Glomerular visceral epithelial cell (primary cell): ENCODE results near the gene BNIP5.
"Not testable (repeated sequence)": the region's sequence is repeated elsewhere in the genome, so short reads cannot be mapped to it uniquely, and the experiment has no call there.

ENCODE experiments used
- DNase-seq: peaks from one replicate; pipeline ENCODE4 v3.0.0-alpha.2; 2016; ENCODE audit errors: extremely low spot score

Gene BNIP5

DNA sequence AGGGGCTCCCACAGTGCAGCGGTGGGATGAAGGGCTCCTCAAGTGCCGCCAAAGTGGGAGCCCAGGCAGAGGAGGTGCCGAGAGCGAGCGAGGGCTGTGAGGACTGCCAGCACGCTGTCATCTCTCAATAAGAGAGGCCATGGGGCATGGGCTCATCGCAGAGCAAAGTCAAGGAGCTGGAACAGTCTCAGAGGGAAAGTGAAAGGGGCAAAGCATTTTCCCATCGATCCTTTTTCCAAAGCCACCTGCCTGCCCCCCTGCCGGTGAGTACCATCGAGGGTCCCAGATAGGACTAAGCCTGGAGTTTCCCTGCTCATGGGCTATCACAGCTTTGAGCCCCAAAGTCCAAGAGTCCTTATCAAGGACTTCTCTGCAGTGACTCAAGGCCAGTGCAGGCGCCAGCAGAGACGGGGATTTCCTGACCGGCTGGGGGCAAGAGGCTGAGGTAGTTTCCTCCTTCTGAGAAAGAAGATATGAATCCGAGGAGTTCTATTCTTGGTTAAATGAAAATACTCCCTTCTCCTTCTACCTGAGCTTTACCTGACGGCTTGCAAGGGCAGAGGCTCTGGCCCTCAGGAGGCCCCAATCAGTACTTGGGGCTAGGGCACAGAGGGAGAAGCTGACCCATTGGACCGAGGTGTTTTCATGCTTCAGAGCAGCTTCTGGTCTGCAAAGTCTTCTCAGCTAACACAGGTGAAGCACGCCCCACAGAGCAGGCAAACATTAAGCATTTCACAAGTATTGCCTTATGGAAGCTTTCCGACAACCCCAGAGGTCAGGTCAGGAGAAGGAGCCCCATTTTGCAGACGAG lies 28.2 kb upstream of the BNIP5 start:
- peak; percentile 54 for DNase-seq

DNA sequence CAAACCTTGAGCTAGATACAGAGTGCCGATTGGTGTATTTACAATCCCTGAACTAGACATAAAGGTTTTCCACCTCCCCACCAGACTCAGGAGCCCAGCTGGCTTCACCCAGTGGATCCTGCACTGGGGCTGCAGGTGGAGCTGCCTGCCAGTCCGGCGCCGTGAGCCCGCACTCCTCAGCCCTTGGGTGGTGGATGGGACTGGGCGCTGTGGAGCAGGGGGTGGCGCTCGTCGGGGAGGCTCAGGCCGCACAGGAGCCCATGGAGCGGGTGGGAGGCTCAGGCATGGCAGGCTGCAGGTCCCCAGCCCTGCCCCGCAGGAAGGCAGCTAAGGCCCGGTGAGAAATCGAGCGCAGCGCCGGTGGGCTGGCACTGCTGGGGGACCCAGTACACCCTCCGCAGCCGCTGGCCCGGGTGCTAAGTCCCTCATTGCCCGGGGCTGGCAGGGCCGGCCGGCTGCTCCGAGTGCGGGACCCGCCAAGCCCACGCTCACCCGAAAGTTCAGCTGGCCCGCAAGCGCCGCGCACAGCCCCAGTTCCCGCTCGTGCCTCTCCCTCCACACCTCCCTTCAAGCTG lies 27.5 kb upstream of the BNIP5 start:
- DNase-seq = not testable (repeated sequence)

DNA sequence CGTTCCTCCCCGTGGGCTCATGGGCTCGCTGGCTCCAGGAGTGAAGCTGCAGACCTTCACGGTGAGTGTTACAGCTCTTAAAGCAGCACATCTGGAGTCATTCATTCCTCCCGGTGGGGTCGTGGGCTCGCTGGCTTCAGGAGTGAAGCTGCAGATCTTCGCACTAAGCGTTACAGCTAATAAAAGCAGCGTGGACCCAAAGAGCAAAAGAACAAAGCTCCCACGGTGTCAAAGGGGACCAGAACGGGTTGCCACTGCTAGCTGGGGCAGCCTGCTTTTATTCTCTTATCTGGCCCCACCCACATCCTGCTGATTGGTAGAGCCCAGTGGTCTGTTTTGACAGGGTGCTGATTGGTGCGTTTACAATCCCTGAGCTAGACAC lies 26.7 kb upstream of the BNIP5 start:
- not testable (repeated sequence) for DNase-seq

DNA sequence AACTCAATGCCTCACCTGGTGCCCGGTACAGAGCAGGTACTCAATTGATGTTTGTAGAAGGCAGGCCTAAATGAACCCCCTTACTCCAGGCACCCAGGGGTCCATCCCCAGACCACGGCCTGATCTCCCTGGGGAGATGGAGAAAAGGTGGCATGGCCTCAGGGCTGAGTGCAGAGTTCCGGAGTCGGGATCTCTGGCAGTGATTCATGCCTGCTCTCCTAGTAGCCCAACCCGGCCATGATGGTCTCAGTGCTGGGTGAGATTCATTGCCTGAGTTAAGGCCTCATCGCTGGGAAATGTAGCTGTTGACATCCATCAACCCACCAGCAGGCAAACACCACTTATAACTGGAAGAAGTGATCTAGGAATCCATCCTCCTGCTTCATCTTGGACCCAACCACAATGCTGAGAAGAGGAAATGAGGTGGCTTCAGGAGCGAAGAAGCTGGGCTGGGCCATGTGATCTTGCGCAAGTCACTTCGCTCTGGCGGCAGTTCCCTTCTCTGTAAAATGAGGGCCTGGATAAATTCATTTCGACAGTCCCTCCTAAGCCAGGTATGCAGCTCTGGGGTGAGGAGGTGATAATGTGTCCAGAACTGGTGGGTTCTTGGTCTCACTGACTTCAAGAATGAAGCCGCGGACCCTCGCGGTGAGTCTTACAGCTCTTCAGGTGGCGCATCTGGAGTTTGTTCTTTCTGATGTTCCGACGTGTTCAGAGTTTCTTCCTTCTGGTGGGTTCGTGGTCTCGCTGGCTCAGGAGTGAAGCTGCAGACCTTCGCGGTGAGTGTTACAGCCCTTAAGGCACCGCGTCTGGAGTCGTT lies 26.1 kb upstream of the BNIP5 start:
- DNase-seq = no peak

DNA sequence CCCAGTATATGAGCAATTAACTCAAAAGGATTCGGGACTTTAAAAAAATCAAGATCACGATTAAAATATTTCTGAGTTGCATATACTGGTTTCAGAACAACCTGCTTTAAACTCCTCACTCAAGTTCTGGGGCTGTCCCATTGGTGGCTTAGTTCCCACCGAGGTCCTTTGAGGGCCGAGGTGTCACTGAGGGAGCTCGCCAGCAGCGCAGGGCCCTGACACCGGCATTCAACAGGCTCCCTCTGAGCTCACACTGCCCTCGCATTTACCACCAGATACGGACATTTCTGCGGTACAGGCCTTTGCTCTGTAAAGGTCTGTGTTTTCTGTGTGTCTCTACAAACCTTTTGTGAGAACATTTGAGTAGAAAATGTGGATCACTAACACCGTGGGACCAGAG lies 24.4 kb upstream of the BNIP5 start:
- no peak for DNase-seq

DNA sequence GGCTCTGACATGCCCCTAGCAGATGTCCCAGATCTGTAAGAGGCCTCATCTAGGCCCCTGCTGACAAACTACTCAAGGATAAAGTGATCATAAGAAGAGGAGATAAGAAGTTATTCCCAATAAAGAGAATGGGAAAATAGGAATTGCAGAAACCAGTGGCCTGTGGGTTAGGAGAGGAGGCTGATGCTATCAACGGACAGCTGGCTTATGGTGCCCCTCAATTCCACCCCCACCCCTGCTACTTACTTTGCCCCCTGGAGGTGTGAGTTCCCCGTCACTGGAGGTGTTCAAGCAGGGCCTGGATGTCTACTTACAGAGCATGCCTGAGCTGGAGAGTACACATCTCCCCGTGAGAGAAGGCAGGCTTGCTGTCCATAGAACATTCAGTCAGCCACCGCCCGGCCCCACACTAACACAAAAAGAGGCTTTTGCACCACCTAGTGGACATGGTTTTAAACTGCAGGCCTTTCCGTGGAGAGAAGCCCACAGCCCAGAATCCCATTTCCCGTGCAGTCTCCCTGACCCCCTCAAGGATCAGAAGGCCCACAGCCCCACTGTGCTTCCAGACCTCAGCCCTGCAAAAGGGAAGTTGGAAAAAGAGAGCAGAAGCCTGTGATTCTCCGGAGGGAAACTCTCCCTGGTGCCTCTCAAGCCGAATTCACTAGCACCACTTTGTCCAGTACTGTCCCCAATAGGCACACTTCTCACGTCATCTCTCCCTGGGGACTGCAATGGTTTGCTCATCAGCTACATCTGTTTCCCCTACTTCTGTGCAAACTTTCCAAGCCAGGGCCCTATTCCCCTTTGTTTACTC lies 23.8 kb upstream of the BNIP5 start:
- DNase-seq = peak; percentile 80

DNA sequence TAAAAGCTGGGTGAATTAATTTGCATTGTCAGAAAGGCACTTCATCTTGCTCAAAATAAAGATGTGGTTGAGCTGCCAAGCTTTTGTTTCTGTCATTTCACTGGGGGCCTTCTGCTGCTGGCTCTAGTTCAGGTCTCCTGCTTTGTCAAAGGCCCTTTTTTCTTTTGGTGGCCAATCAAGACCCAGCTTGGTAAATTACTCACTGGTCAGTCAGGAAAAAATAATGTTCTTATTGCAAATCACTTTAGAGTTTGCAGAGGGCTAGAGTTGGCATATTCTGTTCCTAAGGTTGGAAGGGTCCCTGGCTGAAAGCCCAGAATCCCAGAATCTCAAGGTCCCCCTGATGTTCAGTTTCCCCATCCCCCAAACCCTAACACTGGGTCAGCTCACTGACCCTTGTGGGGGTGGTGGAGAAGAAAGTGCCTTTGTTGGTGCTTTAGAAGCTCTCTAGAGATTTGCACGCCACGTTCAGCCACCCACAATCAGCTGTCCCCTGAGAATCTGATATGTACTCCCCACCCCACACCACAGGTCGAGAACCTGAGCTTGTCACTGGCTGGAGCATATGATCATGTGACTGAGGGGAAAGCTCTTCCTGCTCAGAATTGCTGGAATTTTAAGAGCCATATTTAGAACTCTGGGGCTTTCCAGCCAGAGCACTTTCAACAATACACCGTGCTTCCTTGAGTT lies 21.7 kb upstream of the BNIP5 start:
- DNase-seq = peak; percentile 26

DNA sequence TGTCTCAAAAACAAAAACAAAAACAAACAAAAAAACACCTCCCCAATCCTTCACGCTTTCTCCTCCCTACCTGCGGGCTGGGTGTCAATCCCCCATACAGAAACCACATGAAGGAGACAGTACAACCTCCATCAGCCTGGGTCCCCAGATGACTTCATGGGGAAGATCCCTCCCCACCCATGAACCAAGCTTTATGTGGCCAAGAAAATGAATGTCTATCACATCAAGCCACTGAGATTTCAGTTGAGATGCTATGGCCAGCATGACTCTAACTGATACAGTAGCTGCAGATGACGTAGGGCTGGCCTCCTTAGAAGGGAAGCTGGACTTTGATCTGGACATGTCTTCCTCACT lies 21.2 kb upstream of the BNIP5 start:
- DNase-seq = no peak

DNA sequence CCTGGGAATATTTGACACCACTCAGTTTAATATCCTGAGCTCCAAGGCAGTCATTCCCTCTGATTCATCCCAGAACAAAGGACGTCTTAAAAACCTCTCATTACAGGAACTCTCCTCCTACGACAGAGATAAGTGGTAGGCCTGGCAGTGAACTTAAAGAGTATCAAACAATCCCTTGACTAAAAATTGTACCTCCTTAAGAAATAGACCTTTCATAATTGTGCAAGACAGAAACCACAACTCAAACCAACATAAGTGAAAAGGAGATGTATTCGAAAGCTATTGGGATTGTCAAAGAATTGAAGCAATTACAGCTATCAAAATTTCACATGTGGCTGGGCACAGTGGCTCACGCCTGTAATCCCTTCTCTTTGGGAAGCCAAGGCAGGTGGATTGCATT lies 19.1 kb upstream of the BNIP5 start:
- no peak for DNase-seq

DNA sequence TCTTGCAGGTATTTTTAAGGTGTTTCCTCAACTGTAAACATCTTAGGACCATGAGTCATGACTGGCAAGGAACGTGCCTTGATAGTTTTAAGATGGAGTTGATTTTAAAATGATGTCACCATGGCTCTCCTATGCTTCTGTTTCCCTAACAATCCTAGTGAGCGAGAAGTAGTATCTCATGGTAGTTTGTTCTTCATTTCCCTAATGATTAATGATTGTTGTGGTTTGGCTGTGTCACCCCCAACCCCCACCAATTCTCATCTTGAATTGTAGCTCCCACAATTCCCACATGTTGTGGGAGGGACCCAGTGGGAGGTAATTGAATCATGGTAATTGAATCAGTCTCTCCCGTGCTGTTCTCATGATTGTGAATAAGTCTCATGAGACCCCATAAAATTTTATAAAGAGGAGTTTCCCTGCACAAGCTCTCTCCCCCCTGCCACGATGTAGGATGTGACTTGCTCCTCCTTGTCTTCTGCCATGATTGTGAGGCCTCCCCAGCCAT lies 16.8 kb upstream of the BNIP5 start:
- DNase-seq = peak; percentile 49

DNA sequence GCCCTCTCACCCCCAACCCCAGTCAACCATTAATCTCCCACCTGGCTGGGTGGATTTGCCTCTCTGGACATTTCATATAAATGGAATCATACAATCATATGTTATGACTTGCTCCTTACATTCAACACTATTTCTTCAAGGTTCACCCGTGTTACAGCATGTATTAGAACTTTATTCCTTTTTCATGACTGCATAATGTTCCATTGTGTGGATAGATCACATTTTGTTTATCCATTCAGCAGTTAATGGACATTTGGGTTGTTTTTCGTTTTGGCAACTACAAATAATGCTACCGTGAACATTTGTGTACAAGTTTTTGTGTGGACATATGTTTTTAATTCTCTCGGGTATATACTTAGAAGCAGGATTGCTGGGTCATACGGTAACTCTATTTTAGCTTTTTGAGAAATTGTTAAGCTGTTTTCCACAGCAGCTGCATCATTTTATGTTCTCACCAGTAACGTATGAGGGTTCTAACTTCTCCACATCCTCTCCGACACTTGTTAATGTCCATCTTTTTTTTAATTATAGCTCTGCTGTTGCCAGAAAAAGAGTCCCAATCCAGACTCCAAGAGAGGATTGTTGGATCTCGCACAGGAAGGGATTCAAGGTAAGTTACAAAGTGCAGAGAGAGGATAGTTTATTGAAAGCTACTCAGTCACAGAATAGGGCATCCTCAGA lies 15.9 kb upstream of the BNIP5 start:
- no peak for DNase-seq

DNA sequence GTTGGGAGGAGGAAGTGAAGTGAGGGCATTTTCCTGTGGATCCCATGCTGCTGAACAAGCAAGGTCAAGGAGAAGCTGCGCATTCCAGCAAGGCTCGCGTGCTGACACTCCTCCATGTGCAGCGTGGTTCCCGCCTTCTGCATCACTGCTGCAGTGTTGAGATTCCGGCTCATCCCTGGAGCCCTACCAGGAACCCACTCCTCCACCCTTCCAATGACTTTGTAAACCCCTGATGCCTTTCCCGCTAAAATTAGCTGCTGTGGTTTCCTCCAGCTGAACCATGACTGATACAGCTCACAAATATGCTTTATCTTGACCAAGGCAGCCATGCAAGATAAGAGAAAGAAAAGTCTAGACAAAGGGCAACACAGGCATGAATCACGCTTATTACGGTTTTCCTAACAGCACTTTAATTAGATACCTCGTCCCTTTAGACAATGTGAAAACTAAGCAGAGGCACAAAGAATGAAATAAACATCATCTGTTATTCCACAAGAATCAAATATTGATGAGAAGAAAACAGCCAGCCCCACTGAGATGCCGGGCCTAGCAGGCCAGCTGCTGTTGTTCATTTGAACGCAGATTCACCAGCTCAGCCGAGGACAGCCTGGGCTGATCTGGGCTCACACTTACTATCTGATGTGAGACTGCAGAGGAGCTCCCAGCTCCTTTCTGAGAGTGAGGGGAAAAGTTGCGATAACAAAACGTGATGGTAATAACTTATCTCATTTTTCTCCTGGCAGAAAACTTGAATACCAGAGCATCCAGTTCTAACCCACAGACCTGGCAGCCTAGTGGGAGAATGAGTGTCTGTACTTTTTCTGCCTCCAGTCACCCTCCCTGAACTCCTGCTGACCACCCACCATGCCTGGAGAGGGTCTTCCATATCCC lies 14.2 kb upstream of the BNIP5 start:
- peak; percentile 90 for DNase-seq

DNA sequence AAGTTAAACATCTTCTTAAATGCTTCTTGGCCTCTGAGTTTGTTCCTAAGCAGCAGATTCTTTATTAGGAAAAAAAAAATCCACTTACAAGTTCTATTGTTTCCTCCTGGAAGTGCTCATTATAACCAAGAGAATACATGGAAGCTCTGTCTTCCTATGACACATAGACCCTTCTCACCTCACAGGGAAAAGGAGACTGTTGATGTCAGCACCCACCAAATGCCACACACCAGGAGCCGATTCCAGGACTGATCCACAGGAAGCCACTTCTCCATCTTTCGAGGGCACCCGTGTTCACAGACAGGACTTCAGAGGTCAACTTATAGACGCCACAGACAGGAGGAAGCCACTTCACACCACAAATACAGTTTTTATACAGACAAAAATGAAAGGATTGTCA lies 13.4 kb upstream of the BNIP5 start:
- peak; percentile 31 for DNase-seq

DNA sequence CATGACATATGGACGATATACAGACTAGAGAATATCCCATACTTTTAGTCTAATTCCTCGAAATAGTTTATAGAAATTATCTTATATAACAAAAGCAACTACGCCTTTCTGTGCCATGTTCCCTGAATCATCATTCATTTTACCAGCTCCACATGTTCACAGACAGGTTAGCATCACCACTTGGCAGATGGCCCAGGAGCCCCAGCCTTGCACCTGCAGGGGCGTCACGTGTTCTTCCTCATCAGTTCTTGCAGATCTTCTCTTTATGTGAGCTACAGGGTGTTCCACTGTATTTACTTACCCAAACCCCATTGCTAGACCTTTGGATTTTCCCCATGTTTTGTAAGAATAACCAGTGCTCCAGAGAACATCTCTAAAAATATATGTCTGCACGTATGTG lies 12.6 kb upstream of the BNIP5 start:
- DNase-seq = no peak

DNA sequence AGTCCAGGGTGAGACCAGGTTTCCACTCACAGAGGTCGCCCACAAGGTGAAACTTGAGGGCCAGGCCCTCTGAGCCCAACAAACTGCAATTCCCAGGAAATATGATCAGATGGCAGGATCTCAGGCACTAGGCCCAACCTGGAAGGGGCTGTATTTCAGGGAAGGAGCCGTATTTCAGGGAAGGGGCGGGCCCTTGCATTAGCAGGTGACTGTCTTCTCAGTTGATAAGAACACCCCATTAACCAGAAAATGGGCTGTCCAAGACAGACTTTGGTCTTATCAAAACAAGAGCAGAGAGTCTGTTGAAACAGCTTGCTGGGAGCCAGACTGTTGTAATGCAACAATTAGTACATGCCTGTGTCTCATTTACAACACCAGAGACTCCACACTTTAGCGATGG lies 10.9 kb upstream of the BNIP5 start:
- no peak for DNase-seq

DNA sequence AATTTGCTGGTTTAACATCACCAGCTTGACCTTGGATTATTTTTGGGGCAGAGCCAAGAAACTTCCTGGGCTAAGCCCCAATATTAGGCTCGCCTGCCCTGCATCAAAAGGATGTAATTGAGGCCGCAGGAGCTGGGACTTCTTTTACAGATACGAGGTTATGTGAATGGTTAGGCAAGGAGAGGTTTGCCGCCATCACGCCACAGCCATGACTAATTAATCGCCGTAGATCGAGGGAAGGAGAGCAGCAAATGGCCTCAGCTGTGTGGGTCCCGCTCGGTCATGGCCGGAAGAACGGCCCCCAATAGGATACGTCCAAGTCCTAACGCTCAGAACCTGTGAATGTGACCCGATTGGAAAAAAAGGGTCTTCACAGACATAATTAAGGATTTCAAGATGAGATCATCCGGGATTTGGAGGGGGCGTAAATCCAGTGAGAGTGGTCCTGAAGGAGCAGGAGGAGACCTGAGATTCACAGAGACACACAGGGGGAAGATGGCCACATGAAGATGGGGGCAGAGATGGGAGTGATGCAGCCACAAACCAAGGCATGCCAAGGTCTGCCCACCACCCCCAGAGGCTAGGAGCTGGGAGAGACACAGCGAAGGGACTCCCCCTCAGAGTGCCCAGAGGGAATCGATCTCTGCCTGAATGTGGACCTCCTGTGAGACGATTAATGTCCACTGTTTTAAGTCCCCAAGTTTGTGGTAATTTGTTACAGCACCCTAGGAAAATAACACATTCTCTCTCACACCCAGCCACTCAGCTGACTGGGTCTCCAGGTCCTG lies 10.0 kb upstream of the BNIP5 start:
- no peak for DNase-seq

DNA sequence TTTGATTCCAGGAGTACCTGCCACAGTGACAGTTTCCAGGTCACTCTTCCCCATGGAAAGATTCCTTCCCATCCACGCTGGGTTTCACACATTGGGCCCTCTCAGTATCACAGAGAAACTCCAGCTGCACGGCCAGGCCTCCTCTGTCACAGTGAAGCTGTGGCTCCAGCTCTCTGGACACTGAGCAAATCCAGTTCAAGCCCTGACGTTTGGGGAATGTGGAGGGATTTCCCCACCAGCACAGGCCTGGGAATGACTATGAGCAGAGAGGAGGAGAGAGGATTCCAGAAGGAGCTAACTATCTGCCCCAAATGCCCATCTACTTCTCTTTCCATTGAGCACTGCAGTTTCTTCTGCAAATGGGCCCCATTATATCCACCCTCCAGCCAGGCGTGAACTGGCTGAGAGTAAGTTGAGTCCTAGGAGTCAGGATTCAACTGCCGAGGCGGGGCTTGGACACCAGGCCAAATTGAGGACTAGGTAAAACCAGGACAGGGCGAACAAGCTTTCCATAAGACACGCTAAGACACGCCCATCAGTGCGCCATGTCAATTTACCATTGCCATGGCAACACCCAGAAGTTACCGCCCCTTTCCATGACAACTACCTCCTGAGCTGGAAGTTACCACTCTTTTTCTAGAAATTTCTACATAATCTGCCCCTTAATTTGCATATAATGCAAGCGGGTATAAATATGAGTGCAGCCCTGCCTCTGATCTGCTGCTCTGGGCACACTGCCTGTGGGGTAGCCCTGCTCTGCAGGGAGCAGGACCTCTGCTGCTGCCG lies 9.2 kb upstream of the BNIP5 start:
- no peak for DNase-seq

DNA sequence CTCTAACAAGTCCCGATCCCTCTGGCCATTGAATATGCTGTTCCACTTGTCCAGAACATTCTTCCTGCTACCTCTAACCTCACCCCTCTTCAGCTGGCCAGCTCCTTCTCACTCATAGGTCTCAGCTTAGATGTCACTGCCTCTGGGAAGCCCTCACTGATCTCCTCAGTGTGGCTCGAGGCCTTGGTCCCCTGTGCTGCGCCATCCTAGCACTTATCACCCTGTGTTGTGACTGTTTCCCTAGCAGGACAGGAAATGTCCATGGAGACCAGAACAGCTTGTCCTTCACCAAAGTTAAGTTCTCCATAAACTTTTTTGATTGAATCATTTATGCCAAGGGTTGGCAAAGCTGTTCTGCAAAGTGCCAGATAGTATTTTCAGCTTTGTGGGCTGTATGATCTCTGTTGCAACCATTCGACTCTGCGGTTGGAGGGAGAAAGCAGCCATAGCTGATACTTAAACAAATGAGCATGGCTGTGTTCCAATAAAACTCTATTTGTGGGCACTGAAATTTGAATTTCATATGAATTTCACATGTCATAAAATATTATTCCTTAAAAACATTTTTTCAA lies 6.5 kb upstream of the BNIP5 start:
- no peak for DNase-seq
